Stomach (tissue), 9 donors: ENCODE data around the gene ZNF433. TPM values are rescaled to one million over a fixed set of nuclear protein-coding genes. Genes with fewer than 3 reads are reported as not detected.

Experiments
- DNase-seq, 2 donors: peaks; one replicate each; pipeline versions ENCODE4 v3.0.0 to v3.0.0-alpha.2; 2013 to 2019
- H3K27ac ChIP-seq, 5 donors: fragments of 200-600 bp in 4 of 5; sonication (generic) in 4 of 5; one replicate each; pipeline ENCODE4 v1.5.1; 2013 to 2019; ENCODE audit warnings: mild to moderate bottlenecking in 1 of 5, moderate library complexity in 1 of 5
- H3K27me3 ChIP-seq, 3 donors: fragments of 200-600 bp; sonication (generic); one replicate each; pipeline ENCODE4 v1.5.1; 2017 to 2019; ENCODE audit warnings: mixed run types in 1 of 3
- H3K36me3 ChIP-seq, 4 donors: fragments of 200-600 bp; sonication (generic); 1 replicate in 3 of 4; 2 replicates in 1 of 4; pipeline ENCODE4 v1.5.1; 2016 to 2019
- H3K4me1 ChIP-seq, 4 donors: fragments of 200-600 bp; sonication (generic); one replicate each; pipeline ENCODE4 v1.5.1; 2016 to 2019
- H3K4me3 ChIP-seq, 4 donors: fragments of 200-600 bp; sonication (generic) in 3 of 4; one replicate each; pipeline ENCODE4 v1.5.1; 2016 to 2019; ENCODE audit warnings: mild to moderate bottlenecking in 1 of 4
- H3K9me3 ChIP-seq, 4 donors: fragments of 200-600 bp; sonication (generic); one replicate each; pipeline ENCODE4 v1.5.1; 2016 to 2019
- EP300 ChIP-seq: sonication (generic); formaldehyde crosslinking; IDR thresholded peaks from one replicate; pipeline ENCODE4 v1.6.1; 2017; ENCODE audit warnings: antibody characterized with exemption
- POLR2A ChIP-seq, 4 donors: fragments of 450-650 bp; IDR thresholded peaks; one replicate each; pipeline ENCODE4 v1.6.1; 2016; ENCODE audit warnings: antibody characterized with exemption in 4 of 4, control low read depth in 2 of 4, mild to moderate bottlenecking in 1 of 4, moderate library complexity in 1 of 4
- POLR2AphosphoS5 ChIP-seq, 3 donors: sonication (generic); formaldehyde crosslinking; IDR thresholded peaks; one replicate each; pipeline ENCODE4 v1.6.1; 2016; ENCODE audit warnings: antibody characterized with exemption in 3 of 3
- WGBS, 5 donors: extraction: QIAGEN DNeasy Blood & Tissue Kit in 3 of 5; methylation state at CpG; one replicate each; pipeline versions ENCODE4 v1.1.5 to v1.1.7; 2013 to 2018; 5-methylcytosine and 5-hydroxymethylcytosine counted together
- intact Hi-C: fragments of 100-400 bp; cut with DNase I; formaldehyde crosslinking; loops from one replicate; pipeline ENCODE4 v1.15.1; 2023; ENCODE audit warnings: low total_unique reads
- polyA plus RNA-seq, 3 donors: library from polyadenylated mRNA; stranded (reverse); fragments of 200-250 nt; gene quantifications; one replicate each; pipeline ENCODE4 v1.2.3, GENCODE V29; 2013
- total RNA-seq, 5 donors: library from RNA; depleted of rRNA; stranded (reverse); fragments of >200 nt; gene quantifications; one replicate each; pipeline versions ENCODE4 v1.1.0 to v1.2.3, GENCODE V29; 2014 to 2016
- TF ChIP-seq, protein P1 (sequence below), 7 experiments: fragments of 450-650 bp in 4 of 7; fragments of 200-600 bp in 3 of 7; sonication (generic) in 3 of 7; IDR thresholded peaks; one replicate each; pipeline ENCODE4 v1.5.1; 2016 to 2019; ENCODE audit warnings: antibody characterized with exemption in 7 of 7, control low read depth in 2 of 7, mild to moderate bottlenecking in 1 of 7
- donor health status: healthy with polysubstance abuse.
- donor health status: Bipolar disorder and iron deficiency.
- donor health status: healthy.

The ZNF433 gene
- total and polyA plus RNA-seq, 8 donors: 1.2 to 19.0 (median 5.8) TPM; not detected in 1

DNA sequence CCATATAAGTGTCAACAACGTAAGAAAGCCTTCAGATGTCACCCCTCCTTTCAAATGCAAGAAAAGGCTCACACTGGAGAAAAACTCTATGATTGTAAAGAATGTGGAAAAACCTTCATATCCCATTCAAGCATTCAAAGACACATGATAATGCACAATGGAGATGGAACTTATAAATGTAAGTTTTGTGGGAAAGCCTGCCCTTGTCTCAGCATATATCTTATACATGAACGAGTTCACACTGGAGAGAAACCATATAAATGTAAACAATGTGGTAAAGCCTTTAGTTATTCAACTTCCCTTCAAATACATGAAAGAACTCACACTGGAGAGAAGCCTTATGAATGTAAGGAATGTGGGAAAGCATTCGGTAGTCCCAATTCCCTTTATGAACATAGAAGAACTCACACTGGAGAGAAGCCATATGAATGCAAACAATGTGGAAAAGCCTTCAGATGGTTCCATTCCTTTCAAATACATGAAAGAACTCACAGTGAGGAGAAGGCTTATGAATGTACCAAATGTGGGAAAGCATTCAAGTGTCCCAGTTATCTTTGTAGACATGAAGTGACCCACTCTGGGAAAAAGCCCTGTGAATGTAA is 40.2 kb upstream of the ZNF433 start:
- Histone ChIP-seq H3K27me3 (no peaks in the 10 kb centered on the region), H3K4me1 (no peaks in the 10 kb centered on the region), H3K36me3 (peaks cover 57 to 100% (median 76%) of the 10 kb centered on the region in 4 donors), H3K9me3 (peaks cover 95 to 100% (median 99%) of the 10 kb centered on the region in 4 donors), H3K4me3 (no peak overlapping the region), H3K27ac (no peak overlapping the region)
- TF ChIP-seq, protein P1, sequence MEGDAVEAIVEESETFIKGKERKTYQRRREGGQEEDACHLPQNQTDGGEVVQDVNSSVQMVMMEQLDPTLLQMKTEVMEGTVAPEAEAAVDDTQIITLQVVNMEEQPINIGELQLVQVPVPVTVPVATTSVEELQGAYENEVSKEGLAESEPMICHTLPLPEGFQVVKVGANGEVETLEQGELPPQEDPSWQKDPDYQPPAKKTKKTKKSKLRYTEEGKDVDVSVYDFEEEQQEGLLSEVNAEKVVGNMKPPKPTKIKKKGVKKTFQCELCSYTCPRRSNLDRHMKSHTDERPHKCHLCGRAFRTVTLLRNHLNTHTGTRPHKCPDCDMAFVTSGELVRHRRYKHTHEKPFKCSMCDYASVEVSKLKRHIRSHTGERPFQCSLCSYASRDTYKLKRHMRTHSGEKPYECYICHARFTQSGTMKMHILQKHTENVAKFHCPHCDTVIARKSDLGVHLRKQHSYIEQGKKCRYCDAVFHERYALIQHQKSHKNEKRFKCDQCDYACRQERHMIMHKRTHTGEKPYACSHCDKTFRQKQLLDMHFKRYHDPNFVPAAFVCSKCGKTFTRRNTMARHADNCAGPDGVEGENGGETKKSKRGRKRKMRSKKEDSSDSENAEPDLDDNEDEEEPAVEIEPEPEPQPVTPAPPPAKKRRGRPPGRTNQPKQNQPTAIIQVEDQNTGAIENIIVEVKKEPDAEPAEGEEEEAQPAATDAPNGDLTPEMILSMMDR (IDR thresholded peaks at IDR 0.05): no peak
- no peak for TF ChIP-seq POLR2AphosphoS5 (IDR thresholded peaks at IDR 0.05)
- no peak for TF ChIP-seq EP300
- no peak for TF ChIP-seq POLR2A (IDR thresholded peaks at IDR 0.05)
- no peak for DNase-seq
- intact Hi-C loops: no loop called here
- WGBS, 5 donors: 91 to 97% (median 97%) methylated on average over 3 of the region's 3 CpGs

DNA sequence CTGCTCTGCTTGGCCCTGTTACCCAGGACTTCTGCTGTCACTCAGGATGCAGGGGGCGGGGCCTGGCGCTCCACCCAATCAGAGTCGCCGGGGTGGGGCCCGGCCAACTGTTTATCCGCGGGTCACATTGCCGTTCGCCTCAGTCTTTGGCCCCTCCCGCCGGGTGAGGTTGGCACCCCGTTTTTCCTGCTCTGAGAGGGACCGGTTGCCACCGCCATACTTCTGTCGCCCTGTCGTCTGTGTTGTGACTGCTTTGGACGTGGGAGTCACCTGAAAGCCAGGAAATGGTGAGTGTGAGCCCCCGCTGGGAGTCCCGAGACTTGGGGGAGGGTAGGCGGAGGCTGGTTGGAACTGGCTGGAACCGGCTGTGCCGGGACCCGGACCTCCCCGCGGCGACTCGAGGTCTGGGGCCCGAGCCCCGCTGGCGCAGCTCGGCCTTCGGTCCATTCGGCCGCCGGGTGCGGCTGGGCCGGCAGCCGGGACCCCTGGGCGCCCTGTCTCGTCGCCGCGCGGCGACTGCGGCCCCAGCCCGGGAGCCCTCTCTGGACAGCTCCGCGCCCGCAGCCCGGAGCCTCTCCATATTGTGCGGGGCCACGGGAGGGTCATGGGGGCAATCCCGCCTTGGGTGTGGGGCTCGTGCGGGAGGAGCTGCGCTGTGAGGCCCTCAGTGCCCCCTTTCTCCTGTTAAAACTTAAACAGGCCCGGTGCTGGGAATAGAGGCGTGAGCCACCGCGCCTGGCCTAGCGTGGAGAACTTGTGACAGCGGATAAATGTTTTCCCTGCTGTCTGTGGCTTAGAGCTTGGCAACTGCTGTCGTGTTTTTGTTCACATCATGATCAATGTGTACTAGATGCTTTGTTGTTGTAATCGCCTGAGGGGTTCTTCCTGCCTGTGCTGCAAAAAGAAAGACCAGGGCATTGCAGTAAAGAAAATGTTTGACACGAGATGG is 29.4 kb upstream of the ZNF433 start, which contains the start of gene ZNF844:
TSS of gene ZNF844 (plus strand) at position 142 of the 949 bp plus-strand sequence. CDS start at position 285, 143 bp downstream.
- H3K9me3 ChIP-seq: peaks cover 15 to 42% (median 31%) of the 10 kb centered on the region in 4 donors
- WGBS, 5 donors: 2 to 4% (median 3%) methylated on average over 26 to 66 of the region's 66 CpGs
- TF ChIP-seq POLR2AphosphoS5 (IDR thresholded peaks at IDR 0.05): peak; percentile 74 to 97 (median 97)
- no peak for TF ChIP-seq EP300
- TF ChIP-seq, protein P1 (IDR thresholded peaks at IDR 0.05): no peak
- TF ChIP-seq POLR2A (IDR thresholded peaks at IDR 0.05): peak in 2 of 4 donors; percentile 75 to 80
- peak within 1 kb of the TSS; percentile 89 to 97 (median 91) for H3K27ac ChIP-seq
- H3K27me3 ChIP-seq: no peaks in the 10 kb centered on the region
- peaks cover 0 to 25% (median 18%) of the 10 kb centered on the region in 4 donors for H3K4me1 ChIP-seq
- intact Hi-C loops: no loop called here
- H3K36me3 ChIP-seq: peaks cover 0 to 26% (median 8%) of the 10 kb centered on the region in 4 donors
- DNase-seq: peak; percentile 98 to 99
- H3K4me3 ChIP-seq: peak within 1 kb of the TSS; percentile 69 to 91 (median 73)

DNA sequence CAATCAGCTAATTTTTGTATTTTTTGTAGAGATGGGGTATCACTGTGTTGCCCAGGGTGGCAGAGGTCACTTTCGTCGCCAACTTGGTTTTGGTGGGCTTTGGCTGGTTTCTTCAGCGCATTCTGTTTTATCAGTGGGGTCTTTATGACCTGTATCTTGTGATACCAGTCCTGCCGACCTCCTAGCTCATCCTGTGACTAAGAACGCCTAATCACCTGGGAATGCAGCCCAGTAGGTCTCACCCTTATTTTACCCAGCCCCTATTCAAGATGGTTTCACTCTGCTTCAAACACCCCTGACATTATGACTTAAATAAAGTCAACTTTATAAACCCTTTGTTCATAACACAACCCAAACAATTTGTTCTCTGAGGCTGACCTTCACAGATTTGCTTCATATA is 20.3 kb upstream of the ZNF433 start:
- DNase-seq: no peak
- no peaks in the 10 kb centered on the region for H3K36me3 ChIP-seq
- H3K4me3 ChIP-seq: no peak overlapping the region
- peaks cover 0 to 3% (median 0%) of the 10 kb centered on the region in 3 donors for H3K27me3 ChIP-seq
- no peak for TF ChIP-seq EP300
- TF ChIP-seq POLR2AphosphoS5 (IDR thresholded peaks at IDR 0.05): no peak
- intact Hi-C loops: loop anchor here (5.0 kb wide), 1 partner anchor 87 kb away; the partner anchor contains the start of gene ZNF20
- 76 to 86% (median 82%) methylated on average over 5 of the region's 5 CpGs for WGBS, 5 donors
- no peaks in the 10 kb centered on the region for H3K9me3 ChIP-seq
- H3K27ac ChIP-seq: no peak overlapping the region
- peaks cover 8 to 25% (median 18%) of the 10 kb centered on the region in 4 donors for H3K4me1 ChIP-seq

DNA sequence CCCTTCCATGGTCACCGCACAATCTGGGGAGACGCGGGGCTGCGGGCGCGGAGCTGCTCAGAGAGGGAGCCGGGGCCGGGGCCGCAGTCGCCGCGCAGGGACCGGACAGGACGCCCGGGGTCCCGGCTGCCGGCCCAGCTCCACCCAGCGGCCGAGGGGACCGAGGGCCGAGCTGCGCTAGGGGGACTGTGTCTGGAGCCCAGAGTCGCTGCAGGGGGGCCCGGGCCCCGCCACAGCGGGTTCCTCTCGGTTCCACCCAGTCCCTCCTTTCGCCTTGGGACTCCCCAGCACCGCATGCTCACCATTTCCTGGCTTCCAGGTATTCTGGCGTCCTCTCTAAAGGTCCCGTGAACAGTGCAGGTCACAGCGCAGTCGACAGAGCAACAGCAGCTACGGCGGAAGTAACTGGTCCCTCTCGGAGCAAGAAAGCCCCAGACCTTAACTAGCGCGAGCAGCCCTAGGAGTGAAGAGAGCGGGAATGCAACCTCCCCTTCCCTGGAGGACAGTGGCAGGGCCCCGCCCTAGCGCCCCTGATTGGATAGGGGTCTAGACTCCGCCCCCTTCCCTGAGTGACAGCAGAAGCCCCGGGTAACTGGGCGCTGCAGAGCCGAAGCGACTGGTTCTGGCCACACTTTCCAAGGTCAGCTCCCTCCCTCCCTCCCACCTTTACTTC is 17.2 kb upstream of the ZNF433 start, which contains the start of gene ZNF878:
TSS of gene ZNF878 (minus strand) at position 465 of the 673 bp plus-strand sequence. CDS start at position 305, 160 bp downstream.
- H3K4me3 ChIP-seq: peak within 1 kb of the TSS; percentile 67 to 72 (median 68)
- TF ChIP-seq EP300 (no peak), POLR2A (IDR thresholded peaks at IDR 0.05) (peak in 2 of 4 donors; percentile 42 to 76), POLR2AphosphoS5 (IDR thresholded peaks at IDR 0.05) (peak; percentile 68 to 96 (median 95))
- H3K27ac ChIP-seq: peak within 1 kb of the TSS; percentile 62 to 82 (median 80)
- peaks cover 0 to 3% (median 0%) of the 10 kb centered on the region in 3 donors for H3K27me3 ChIP-seq
- peaks cover 8 to 18% (median 13%) of the 10 kb centered on the region in 4 donors for H3K4me1 ChIP-seq
- no peaks in the 10 kb centered on the region for H3K36me3 ChIP-seq
- H3K9me3 ChIP-seq: no peaks in the 10 kb centered on the region
- intact Hi-C loops: no loop called here
- peak; percentile 95 to 96 for DNase-seq
- 0 to 3% (median 0%) methylated on average over 19 to 46 of the region's 46 CpGs for WGBS, 5 donors
